ENCODE results near the gene LYPD3.
"Not testable (repeated sequence)": the region's sequence is repeated elsewhere in the genome, so short reads cannot be mapped to it uniquely, and the experiment has no call there.

Gene LYPD3

DNA sequence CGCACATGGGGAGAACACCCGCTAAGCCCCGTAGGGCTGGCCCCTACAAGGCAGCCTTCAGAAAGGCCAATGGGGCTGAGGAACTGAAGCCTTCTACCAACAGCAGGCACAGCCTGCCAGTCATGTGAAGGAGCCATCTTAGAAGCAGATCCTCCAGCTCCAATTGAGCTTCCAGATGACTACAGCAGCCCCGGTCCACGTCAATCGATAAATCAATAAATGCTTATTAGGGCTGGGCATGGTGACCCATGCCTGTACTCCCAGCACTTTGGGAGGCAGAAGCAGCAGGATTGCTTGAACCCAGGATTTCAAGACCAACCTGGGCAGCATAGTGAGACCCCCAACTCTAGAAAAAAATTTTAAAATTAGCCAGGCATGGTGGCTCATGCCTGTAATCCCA is 27.7 kb downstream of the LYPD3 start:
- H3K4me3 ChIP-seq (ENCODE audit: low read depth, low read length) = no peak overlapping the region
- no peak for TF ChIP-seq CTCF (IDR thresholded peaks at IDR 0.05; ENCODE audit: low read depth, low read length, missing control alignments)
- no peak for DNase-seq (ENCODE audit: low read depth)

DNA sequence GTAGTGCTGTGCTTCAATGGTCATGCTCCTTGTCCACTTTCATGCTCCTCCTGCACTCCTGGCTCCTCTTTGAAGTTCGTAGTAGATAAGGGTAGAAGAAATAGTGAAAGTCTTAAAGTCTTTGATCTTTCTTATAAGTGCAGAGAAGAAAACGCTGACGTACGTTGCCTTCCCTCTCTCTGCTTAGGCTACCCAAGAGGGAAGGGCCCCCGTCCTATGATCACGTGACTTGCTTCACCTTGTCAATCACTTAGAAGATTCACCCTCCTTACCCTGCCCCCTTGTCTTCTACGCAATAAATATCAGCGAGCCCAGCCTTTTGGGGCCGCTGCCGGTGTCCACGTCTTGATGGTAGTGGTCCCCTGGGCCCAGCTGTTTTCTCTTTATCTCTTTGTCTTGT is 28.1 kb downstream of the LYPD3 start:
- not testable (repeated sequence) for H3K4me3 ChIP-seq (ENCODE audit: low read depth, low read length)

GRCh38 chr19:43435775-43436174 is 29.6 kb downstream of the LYPD3 start:
- no peak overlapping the region for H3K4me3 ChIP-seq (ENCODE audit: low read depth, low read length)
- no peak for TF ChIP-seq CTCF (IDR thresholded peaks at IDR 0.05; ENCODE audit: low read depth, low read length, missing control alignments)
- no peak for DNase-seq (ENCODE audit: low read depth)

More for the DNA sequence above, 28.1 kb downstream of the LYPD3 start:
- DNase-seq (ENCODE audit: low read depth) = not testable (repeated sequence)

DNA sequence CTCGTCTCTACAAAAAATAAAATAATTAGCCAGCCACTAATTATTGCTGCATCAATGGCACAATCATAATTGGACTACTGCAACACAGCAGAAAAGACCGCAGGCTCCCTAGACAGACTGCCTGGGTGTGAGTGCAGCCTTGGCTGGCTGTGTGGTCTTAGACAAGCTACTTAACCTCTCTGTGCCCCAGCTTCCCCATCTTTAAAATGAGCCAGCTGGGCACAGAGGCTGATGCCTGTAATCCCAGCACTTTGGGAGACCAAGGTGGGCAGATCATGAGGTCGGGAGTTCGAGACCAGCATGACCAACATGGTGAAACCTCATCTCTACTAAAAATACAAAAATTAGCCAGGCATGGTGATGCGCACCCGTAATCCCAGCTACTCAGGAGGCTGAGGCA is 31.7 kb downstream of the LYPD3 start:
- DNase-seq (ENCODE audit: low read depth) = no peak
- no peak for TF ChIP-seq CTCF (IDR thresholded peaks at IDR 0.05; ENCODE audit: low read depth, low read length, missing control alignments)
- H3K4me3 ChIP-seq (ENCODE audit: low read depth, low read length) = no peak overlapping the region

DNA sequence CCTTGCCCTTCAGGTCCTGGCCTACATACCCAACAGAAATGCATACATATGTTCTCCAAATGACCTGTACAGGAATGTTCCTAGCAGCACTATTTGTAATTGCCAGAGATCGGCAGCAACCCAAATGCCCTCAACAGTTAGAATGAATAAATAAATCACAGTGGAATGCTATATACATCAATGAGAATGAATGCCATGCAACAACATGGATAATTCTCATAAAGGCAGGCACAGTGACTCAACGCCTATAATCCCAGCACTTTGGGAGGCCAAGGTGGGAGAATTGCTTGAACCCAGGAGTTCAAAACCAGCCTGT is 32.1 kb downstream of the LYPD3 start:
- TF ChIP-seq CTCF (IDR thresholded peaks at IDR 0.05; ENCODE audit: low read depth, low read length, missing control alignments) = no peak
- no peak overlapping the region for H3K4me3 ChIP-seq (ENCODE audit: low read depth, low read length)
- no peak for DNase-seq (ENCODE audit: low read depth)

DNA sequence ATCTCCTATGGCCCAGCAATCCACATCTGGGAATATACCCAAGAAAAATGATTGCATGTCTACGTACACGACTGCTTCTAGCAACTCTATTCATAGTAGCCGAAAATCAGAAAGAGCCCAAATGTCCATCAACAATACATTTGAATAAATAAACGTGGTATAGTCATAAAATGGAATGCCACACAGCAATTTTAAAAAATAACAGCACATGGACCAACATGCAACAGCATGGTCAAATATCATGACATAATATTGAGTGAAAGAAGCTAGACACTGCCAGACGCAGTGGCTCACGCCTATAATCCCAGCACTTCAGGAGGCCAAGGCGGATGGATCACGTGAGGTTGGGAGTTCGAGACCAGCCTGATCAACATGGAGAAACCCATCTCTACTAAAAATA is 34.4 kb downstream of the LYPD3 start:
- no peak overlapping the region for H3K4me3 ChIP-seq (ENCODE audit: low read depth, low read length)
- DNase-seq (ENCODE audit: low read depth) = no peak
- TF ChIP-seq CTCF (IDR thresholded peaks at IDR 0.05; ENCODE audit: low read depth, low read length, missing control alignments) = no peak

DNA sequence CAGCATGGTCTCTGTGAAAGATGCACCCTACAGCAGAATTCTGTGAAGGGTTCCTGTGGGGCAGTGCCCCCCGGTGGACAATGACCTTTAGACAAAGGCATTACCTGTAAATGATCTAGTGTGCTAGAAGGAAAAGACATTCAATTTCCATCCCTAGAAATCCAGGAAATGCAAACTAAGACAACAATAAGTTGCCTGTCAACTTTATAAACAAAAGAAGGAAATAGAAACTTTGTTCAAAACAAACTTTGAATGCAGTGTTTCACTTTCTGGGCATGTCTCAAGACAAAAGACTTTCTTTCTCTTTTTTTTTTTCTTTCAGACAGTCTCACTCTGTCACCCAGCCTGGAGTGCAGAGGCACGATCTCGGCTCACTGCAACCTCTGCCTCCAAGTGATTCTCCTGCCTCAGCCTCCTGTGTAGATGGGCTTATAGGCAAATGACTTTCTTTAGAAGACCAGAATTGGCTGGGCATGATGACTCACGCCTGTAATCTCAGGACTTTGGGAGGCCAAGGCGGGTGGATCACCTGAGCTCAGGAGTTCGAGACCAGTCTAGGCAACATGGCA is 35.2 kb downstream of the LYPD3 start:
- peak; percentile 11 for TF ChIP-seq CTCF (IDR thresholded peaks at IDR 0.05; ENCODE audit: low read depth, low read length, missing control alignments)
- no peak overlapping the region for H3K4me3 ChIP-seq (ENCODE audit: low read depth, low read length)
- peak; percentile 8 for DNase-seq (ENCODE audit: low read depth)

All from GM12864 (cell line).